ENCODE data around the gene COIL. TPM values are rescaled to one million over a fixed set of nuclear protein-coding genes. Genes with fewer than 3 reads are reported as not detected.
A peak's percentile ranks its signal among the peaks of the same experiment; 100 is the strongest.

Gene COIL
- total RNA-seq, 2 experiments from 2014 or later, result 20.5 to 20.7 TPM

GRCh38 chr17:57001541-57001940, 40.7 kb upstream of the COIL start:
- Histone ChIP-seq H3K9me2 (ENCODE audit: insufficient read depth, low read length) (no peaks in the 10 kb centered on the region), H3K4me2 (ENCODE audit: low read length) (no peak overlapping the region), H3K9me3 (ENCODE audit: low read length) (no peaks in the 10 kb centered on the region), H3K36me3 (ENCODE audit: insufficient read depth, low read length) (peaks cover 71% of the 10 kb centered on the region), H3K4me1 (ENCODE audit: insufficient read depth, low read length, poor library complexity, severe bottlenecking) (peaks cover 39% of the 10 kb centered on the region), H3K27ac (ENCODE audit: low read depth, low read length, poor library complexity, severe bottlenecking) (no peak overlapping the region), H2AFZ (ENCODE audit: low read length) (no peak overlapping the region), H3K79me2 (ENCODE audit: insufficient read depth, low read depth, low read length) (no peaks in the 10 kb centered on the region), H3K4me3 (ENCODE audit: low read depth, low read length, poor library complexity, severe bottlenecking) (no peak overlapping the region), H4K20me1 (ENCODE audit: insufficient read depth, low read length) (no peaks in the 10 kb centered on the region)
- peak; percentile 21 for DNase-seq (ENCODE audit: low spot score)
- BruUV-seq (replicated peaks), result no TSS peak
- intact Hi-C loops (cut with micrococcal nuclease; ENCODE audit: unreplicated experiment), result loop anchor here (10.0 kb wide), 1 partner anchor 113 kb away; no protein-coding TSS in a partner anchor
- ChIA-PET CTCF (ENCODE audit: unreplicated experiment) (no interaction called here), POLR2A (interaction anchor here (0.9 kb wide), 1 partner anchor 14 kb away, joined by 5 read pairs; no protein-coding TSS in a partner anchor)
- no peak for TF ChIP-seq EZH2phosphoT487 (IDR thresholded peaks at IDR 0.05; ENCODE audit: borderline replicate concordance, low read depth, low read length)
- TF ChIP-seq, protein P1, sequence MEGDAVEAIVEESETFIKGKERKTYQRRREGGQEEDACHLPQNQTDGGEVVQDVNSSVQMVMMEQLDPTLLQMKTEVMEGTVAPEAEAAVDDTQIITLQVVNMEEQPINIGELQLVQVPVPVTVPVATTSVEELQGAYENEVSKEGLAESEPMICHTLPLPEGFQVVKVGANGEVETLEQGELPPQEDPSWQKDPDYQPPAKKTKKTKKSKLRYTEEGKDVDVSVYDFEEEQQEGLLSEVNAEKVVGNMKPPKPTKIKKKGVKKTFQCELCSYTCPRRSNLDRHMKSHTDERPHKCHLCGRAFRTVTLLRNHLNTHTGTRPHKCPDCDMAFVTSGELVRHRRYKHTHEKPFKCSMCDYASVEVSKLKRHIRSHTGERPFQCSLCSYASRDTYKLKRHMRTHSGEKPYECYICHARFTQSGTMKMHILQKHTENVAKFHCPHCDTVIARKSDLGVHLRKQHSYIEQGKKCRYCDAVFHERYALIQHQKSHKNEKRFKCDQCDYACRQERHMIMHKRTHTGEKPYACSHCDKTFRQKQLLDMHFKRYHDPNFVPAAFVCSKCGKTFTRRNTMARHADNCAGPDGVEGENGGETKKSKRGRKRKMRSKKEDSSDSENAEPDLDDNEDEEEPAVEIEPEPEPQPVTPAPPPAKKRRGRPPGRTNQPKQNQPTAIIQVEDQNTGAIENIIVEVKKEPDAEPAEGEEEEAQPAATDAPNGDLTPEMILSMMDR (conservative IDR thresholded peaks at IDR 0.05; ENCODE audit: low read length), result 0 out of 2 replicates have a peak, but pooled peaks have one; percentile 32

DNA sequence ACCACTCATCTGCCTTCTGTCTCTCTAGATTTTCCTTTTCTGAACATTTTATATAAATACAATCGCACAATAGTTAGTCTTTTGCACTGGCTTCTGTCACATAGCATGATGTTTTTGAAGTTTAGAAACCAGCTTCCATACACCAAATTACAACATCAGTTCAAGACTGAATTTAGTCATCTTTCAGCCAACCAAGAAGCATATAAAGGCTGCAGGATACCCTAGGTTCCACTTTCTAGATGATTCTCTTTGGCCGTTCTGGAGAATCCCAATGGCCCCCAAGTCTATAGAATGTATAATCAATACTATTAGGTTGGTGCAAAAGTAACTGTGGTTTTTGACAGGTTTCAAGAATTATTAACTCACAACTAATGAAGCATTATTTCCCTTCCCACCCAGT, 36.5 kb upstream of the COIL start:
- TSS peak; percentile 40 for BruUV-seq (replicated peaks)
- H3K36me3 ChIP-seq (ENCODE audit: insufficient read depth, low read length), result peaks cover 76% of the 10 kb centered on the region
- no peak overlapping the region for H3K4me3 ChIP-seq (ENCODE audit: low read depth, low read length, poor library complexity, severe bottlenecking)
- H3K9me3 ChIP-seq (ENCODE audit: low read length), result no peaks in the 10 kb centered on the region
- H3K4me1 ChIP-seq (ENCODE audit: insufficient read depth, low read length, poor library complexity, severe bottlenecking), result no peaks in the 10 kb centered on the region
- H3K9me2 ChIP-seq (ENCODE audit: insufficient read depth, low read length), result no peaks in the 10 kb centered on the region
- DNase-seq (ENCODE audit: low spot score), result no peak
- no peaks in the 10 kb centered on the region for H4K20me1 ChIP-seq (ENCODE audit: insufficient read depth, low read length)
- intact Hi-C loops (cut with micrococcal nuclease; ENCODE audit: unreplicated experiment), result no loop called here
- TF ChIP-seq, protein P1 (conservative IDR thresholded peaks at IDR 0.05; ENCODE audit: low read length), result no peak
- no peak for TF ChIP-seq EZH2phosphoT487 (IDR thresholded peaks at IDR 0.05; ENCODE audit: borderline replicate concordance, low read depth, low read length)
- H3K27ac ChIP-seq (ENCODE audit: low read depth, low read length, poor library complexity, severe bottlenecking), result no peak overlapping the region
- CTCF ChIA-PET (ENCODE audit: unreplicated experiment), result no interaction called here
- H3K79me2 ChIP-seq (ENCODE audit: insufficient read depth, low read depth, low read length), result no peaks in the 10 kb centered on the region
- H2AFZ ChIP-seq (ENCODE audit: low read length), result no peak overlapping the region
- H3K4me2 ChIP-seq (ENCODE audit: low read length), result no peak overlapping the region
- POLR2A ChIA-PET, result interaction anchor here (1.2 kb wide), 1 partner anchor 17 kb away, joined by 3 read pairs; no protein-coding TSS in a partner anchor

DNA sequence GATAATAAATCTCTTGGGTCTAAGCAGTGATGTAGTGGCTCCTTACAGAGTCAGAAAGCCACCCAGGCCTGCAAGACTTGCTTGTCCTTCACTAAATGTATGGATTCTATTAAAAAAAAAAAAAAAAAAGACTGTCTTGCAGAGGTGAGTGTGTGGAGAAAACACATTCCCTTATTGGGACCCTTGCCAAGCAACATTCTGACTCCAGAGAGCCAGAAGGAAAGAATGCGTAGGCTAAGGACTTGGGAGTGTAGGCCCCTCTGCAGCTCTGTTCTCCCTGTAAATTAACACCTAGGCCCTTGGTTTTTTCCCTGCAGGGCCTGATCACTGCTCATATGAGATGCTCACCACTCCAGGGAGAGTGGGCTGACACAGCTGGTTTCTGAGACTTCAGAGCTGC, 34.9 kb upstream of the COIL start:
- POLR2A ChIA-PET, result no interaction called here
- Histone ChIP-seq H2AFZ (ENCODE audit: low read length) (no peak overlapping the region), H3K9me2 (ENCODE audit: insufficient read depth, low read length) (no peaks in the 10 kb centered on the region), H3K4me3 (ENCODE audit: low read depth, low read length, poor library complexity, severe bottlenecking) (no peak overlapping the region), H3K4me2 (ENCODE audit: low read length) (no peak overlapping the region), H3K9me3 (ENCODE audit: low read length) (no peaks in the 10 kb centered on the region), H3K4me1 (ENCODE audit: insufficient read depth, low read length, poor library complexity, severe bottlenecking) (no peaks in the 10 kb centered on the region), H3K27ac (ENCODE audit: low read depth, low read length, poor library complexity, severe bottlenecking) (no peak overlapping the region), H3K79me2 (ENCODE audit: insufficient read depth, low read depth, low read length) (no peaks in the 10 kb centered on the region), H4K20me1 (ENCODE audit: insufficient read depth, low read length) (no peaks in the 10 kb centered on the region), H3K36me3 (ENCODE audit: insufficient read depth, low read length) (peaks cover 76% of the 10 kb centered on the region)
- no peak for TF ChIP-seq EZH2phosphoT487 (IDR thresholded peaks at IDR 0.05; ENCODE audit: borderline replicate concordance, low read depth, low read length)
- TF ChIP-seq, protein P1 (conservative IDR thresholded peaks at IDR 0.05; ENCODE audit: low read length), result no peak
- DNase-seq (ENCODE audit: low spot score), result no peak
- CTCF ChIA-PET (ENCODE audit: unreplicated experiment), result no interaction called here
- no TSS peak for BruUV-seq (replicated peaks)
- intact Hi-C loops (cut with micrococcal nuclease; ENCODE audit: unreplicated experiment), result no loop called here
